GM12878 (cell line): ENCODE results near the gene RPL10. TPM values are rescaled to one million over a fixed set of nuclear protein-coding genes. Genes with fewer than 3 reads are reported as not detected.

Experiments used
- CBX3 ChIP-seq: fragments of 200-600 bp; sonication (generic); IDR thresholded peaks from 2 replicates; pipeline ENCODE4 v1.6.1; 2016; ENCODE audit warnings: low read depth, borderline replicate concordance
- CREM ChIP-seq: IDR thresholded peaks from 2 replicates; pipeline ENCODE4 v1.6.1; 2014; ENCODE audit warnings: antibody characterized with exemption, low read depth
- DPF2 ChIP-seq: fragments of 450-650 bp; IDR thresholded peaks from 2 replicates; pipeline ENCODE4 v1.6.1; 2017; ENCODE audit warnings: mild to moderate bottlenecking
- KAT2A ChIP-seq: conservative IDR thresholded peaks from 2 replicates; pipeline ENCODE4 v1.6.1; 2011; ENCODE audit warnings: low read depth, low read length; ENCODE audit not compliant: control insufficient read depth
- KLF5 ChIP-seq: fragments of 450-650 bp; IDR thresholded peaks from 2 replicates; pipeline ENCODE4 v1.6.1; 2014; ENCODE audit warnings: mild to moderate bottlenecking; ENCODE audit not compliant: partially characterized antibody
- MTA3 ChIP-seq: IDR thresholded peaks from 2 replicates; pipeline ENCODE4 v1.6.1; 2012; ENCODE audit warnings: low read length, inconsistent platforms, borderline replicate concordance
- NFIC ChIP-seq: IDR thresholded peaks from 2 replicates; pipeline ENCODE4 v1.6.1; 2012; ENCODE audit warnings: low read depth, mild to moderate bottlenecking, inconsistent platforms, low read length, moderate library complexity
- NFXL1 ChIP-seq: fragments of 450-650 bp; IDR thresholded peaks from 2 replicates; pipeline ENCODE4 v1.6.1; 2017; ENCODE audit warnings: antibody characterized with exemption, mild to moderate bottlenecking, borderline replicate concordance
- PAX5 ChIP-seq: IDR thresholded peaks from 2 replicates; pipeline ENCODE4 v1.6.1; 2011; ENCODE audit warnings: low read depth, low read length, borderline replicate concordance
- PAX8 ChIP-seq: fragments of 450-650 bp; IDR thresholded peaks from 2 replicates; pipeline ENCODE4 v1.6.1; 2017; ENCODE audit warnings: mild to moderate bottlenecking, moderate library complexity
- POLR2AphosphoS5 ChIP-seq: IDR thresholded peaks from 2 replicates; pipeline ENCODE4 v1.6.1; 2011; ENCODE audit warnings: mild to moderate bottlenecking, low read length, inconsistent platforms
- RB1 ChIP-seq: fragments of 450-650 bp; formaldehyde crosslinking; IDR thresholded peaks from 2 replicates; pipeline ENCODE4 v1.6.1; 2017; ENCODE audit warnings: mild to moderate bottlenecking, borderline replicate concordance
- RBBP5 ChIP-seq: fragments of 200-600 bp; sonication (generic); conservative IDR thresholded peaks from 2 replicates; pipeline ENCODE4 v1.6.1; 2016
- RFX5 ChIP-seq: IDR thresholded peaks from 2 replicates; pipeline ENCODE4 v1.6.1; 2011; ENCODE audit warnings: low read depth, low read length, improper control_type of control experiment
- SIN3A ChIP-seq: IDR thresholded peaks from 2 replicates; pipeline ENCODE4 v1.6.1; 2012; ENCODE audit warnings: low read depth, low read length, improper control_type of control experiment
- SIX5 ChIP-seq: IDR thresholded peaks from 2 replicates; pipeline ENCODE4 v1.6.1; 2011; ENCODE audit warnings: mild to moderate bottlenecking, low read depth, low read length, moderate library complexity; ENCODE audit not compliant: severe bottlenecking
- SMAD5 ChIP-seq: IDR thresholded peaks from 2 replicates; pipeline ENCODE4 v1.6.1; 2016; ENCODE audit warnings: antibody characterized with exemption, low read depth
- SPI1 ChIP-seq: IDR thresholded peaks from 2 replicates; pipeline ENCODE4 v1.6.1; 2011; ENCODE audit warnings: low read depth, mild to moderate bottlenecking, low read length, moderate library complexity, borderline replicate concordance; ENCODE audit not compliant: insufficient read depth
- STAT1 ChIP-seq: fragments of 450-650 bp; conservative IDR thresholded peaks from 2 replicates; pipeline ENCODE4 v1.6.1; 2014; ENCODE audit warnings: antibody characterized with exemption, mild to moderate bottlenecking
- STAT3 ChIP-seq: IDR thresholded peaks from 2 replicates; pipeline ENCODE4 v1.6.1; 2011; ENCODE audit warnings: low read depth, low read length, improper control_type of control experiment
- TARDBP ChIP-seq: IDR thresholded peaks from 2 replicates; pipeline ENCODE4 v1.6.1; 2016; ENCODE audit warnings: borderline replicate concordance
- TBL1XR1 ChIP-seq: IDR thresholded peaks from 2 replicates; pipeline ENCODE4 v1.6.1; 2012; ENCODE audit warnings: low read depth, low read length, improper control_type of control experiment
- TCF7 ChIP-seq: IDR thresholded peaks from 2 replicates; pipeline ENCODE4 v1.6.1; 2014; ENCODE audit warnings: antibody characterized with exemption, borderline replicate concordance
- ZNF217 ChIP-seq: fragments of 450-650 bp; IDR thresholded peaks from 2 replicates; pipeline ENCODE4 v1.6.1; 2017; ENCODE audit warnings: antibody characterized with exemption, mild to moderate bottlenecking
- ZNF384 ChIP-seq: IDR thresholded peaks from 2 replicates; pipeline ENCODE4 v1.6.1; 2012; ENCODE audit warnings: low read depth, mild to moderate bottlenecking, low read length, improper control_type of control experiment, borderline replicate concordance
- polyA plus RNA-seq, 11 experiments: library from polyadenylated mRNA; depleted of rRNA in 4 of 11; unstranded in 6 of 11; stranded (reverse) in 5 of 11; fragments of >200 nt; fragmentation: Nextera tagmentation in 4 of 11; fragmentation: Illumina TruSeq in 1 of 11; extraction: Ambion mirVana in 4 of 11; extraction: Trizol in 1 of 11; gene quantifications; 1 replicate in 1 of 11; 2 replicates in 10 of 11; pipeline versions ENCODE4 v1.2.1 to v1.2.3, GENCODE V29; 2011 to 2016; ENCODE audit warnings: inconsistent platforms in 2 of 11, missing spikeins in 2 of 11, low read depth in 1 of 11
- total RNA-seq, 4 experiments: library from RNA; depleted of rRNA in 3 of 4; stranded (reverse); fragments of >200 nt in 3 of 4; fragmentation: Illumina TruSeq in 1 of 4; extraction: Trizol in 1 of 4; gene quantifications; 2 replicates each; pipeline versions ENCODE4 v1.2.1 to v1.2.3, GENCODE V29; 2013 to 2021
- TF ChIP-seq, protein P1 (sequence below): fragments of 450-650 bp; IDR thresholded peaks from 2 replicates; pipeline ENCODE4 v1.6.1; 2017; ENCODE audit warnings: borderline replicate concordance
- TF ChIP-seq, protein P2 (sequence below): fragments of 450-650 bp; formaldehyde crosslinking; IDR thresholded peaks from 2 replicates; pipeline ENCODE4 v1.4.0; 2020; ENCODE audit warnings: mild to moderate bottlenecking, moderate library complexity
- TF ChIP-seq, protein P3 (sequence below): IDR thresholded peaks from 2 replicates; pipeline ENCODE4 v1.6.1; 2011; ENCODE audit warnings: low read depth, mild to moderate bottlenecking, low read length, moderate library complexity, borderline replicate concordance; ENCODE audit errors: extremely low read depth

RPL10 gene
- total and polyA plus RNA-seq, 10 of the 15 experiments (the other 5 are each of a cell fraction or from before 2014, with no cell fraction given): 1,938 to 7,222 (median 4,494) TPM

DNA sequence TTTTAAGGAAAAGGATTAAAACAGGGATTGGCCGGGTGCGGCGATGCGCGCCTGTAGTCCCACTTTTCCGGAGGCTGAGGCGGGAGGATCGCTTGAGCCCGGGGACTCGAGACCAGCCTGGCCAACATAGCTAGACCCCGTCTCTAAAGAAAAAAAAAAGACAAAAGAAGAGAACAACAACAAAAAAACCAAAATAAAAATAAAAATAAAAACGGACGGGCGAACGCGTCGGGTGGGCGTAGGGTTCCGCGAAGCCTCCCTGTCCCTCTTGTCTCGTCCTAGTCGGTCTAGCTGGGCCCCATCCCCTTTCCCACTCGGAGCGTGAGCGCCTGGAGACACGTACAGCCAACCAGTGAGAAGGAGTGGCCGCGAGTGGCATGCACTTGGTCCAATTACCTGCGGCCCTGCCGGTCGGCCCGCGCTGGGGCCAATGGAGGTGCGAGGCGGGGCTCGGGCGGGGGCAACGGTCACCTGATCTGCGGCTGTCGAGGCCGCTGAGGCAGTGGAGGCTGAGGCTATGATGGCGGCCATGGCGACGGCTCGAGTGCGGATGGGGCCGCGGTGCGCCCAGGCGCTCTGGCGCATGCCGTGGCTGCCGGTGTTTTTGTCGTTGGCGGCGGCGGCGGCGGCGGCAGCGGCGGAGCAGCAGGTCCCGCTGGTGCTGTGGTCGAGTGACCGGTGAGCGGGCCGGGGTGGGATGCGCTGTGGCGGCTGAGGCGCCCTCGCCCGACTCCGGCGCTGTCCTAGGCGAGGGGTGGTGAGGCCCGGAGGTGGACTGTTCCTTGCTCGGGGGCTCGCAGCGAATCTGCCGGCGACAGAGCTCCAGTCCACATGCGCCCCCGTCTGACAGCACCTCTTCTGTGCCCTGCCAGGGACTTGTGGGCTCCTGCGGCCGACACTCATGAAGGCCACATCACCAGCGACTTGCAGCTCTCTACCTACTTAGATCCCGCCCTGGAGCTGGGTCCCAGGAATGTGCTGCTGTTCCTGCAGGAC lies 30.3 kb downstream of the RPL10 start, which contains the start of gene ATP6AP1 (continued):
- TF ChIP-seq TARDBP (no peak), PAX5 (no peak), TBL1XR1 (no peak), ZNF217 (no peak), POLR2AphosphoS5 (peak; percentile 35; the same call in 1 of the 2 replicates), SMAD5 (no peak), RFX5 (peak; percentile 66; the same call in 1 of the 2 replicates), CREM (0 out of 2 replicates have a peak, but pooled peaks have one; percentile 40), RB1 (no peak), TCF7 (no peak), PAX8 (no peak), NFXL1 (no peak), MTA3 (no peak), SIX5 (no peak), RBBP5 (no peak), KLF5 (no peak), SIN3A (no peak; the same call in 1 of the 2 replicates), DPF2 (peak; percentile 98), ZNF384 (no peak), STAT1 (no peak), NFIC (no peak), SPI1 (no peak), CBX3 (no peak), KAT2A (no peak), STAT3 (no peak)
- TF ChIP-seq, protein P1, sequence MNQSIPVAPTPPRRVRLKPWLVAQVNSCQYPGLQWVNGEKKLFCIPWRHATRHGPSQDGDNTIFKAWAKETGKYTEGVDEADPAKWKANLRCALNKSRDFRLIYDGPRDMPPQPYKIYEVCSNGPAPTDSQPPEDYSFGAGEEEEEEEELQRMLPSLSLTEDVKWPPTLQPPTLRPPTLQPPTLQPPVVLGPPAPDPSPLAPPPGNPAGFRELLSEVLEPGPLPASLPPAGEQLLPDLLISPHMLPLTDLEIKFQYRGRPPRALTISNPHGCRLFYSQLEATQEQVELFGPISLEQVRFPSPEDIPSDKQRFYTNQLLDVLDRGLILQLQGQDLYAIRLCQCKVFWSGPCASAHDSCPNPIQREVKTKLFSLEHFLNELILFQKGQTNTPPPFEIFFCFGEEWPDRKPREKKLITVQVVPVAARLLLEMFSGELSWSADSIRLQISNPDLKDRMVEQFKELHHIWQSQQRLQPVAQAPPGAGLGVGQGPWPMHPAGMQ: no peak
- TF ChIP-seq, protein P2, sequence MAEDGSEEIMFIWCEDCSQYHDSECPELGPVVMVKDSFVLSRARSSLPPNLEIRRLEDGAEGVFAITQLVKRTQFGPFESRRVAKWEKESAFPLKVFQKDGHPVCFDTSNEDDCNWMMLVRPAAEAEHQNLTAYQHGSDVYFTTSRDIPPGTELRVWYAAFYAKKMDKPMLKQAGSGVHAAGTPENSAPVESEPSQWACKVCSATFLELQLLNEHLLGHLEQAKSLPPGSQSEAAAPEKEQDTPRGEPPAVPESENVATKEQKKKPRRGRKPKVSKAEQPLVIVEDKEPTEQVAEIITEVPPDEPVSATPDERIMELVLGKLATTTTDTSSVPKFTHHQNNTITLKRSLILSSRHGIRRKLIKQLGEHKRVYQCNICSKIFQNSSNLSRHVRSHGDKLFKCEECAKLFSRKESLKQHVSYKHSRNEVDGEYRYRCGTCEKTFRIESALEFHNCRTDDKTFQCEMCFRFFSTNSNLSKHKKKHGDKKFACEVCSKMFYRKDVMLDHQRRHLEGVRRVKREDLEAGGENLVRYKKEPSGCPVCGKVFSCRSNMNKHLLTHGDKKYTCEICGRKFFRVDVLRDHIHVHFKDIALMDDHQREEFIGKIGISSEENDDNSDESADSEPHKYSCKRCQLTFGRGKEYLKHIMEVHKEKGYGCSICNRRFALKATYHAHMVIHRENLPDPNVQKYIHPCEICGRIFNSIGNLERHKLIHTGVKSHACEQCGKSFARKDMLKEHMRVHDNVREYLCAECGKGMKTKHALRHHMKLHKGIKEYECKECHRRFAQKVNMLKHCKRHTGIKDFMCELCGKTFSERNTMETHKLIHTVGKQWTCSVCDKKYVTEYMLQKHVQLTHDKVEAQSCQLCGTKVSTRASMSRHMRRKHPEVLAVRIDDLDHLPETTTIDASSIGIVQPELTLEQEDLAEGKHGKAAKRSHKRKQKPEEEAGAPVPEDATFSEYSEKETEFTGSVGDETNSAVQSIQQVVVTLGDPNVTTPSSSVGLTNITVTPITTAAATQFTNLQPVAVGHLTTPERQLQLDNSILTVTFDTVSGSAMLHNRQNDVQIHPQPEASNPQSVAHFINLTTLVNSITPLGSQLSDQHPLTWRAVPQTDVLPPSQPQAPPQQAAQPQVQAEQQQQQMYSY (CRISPR knock-in tag): no peak
- TF ChIP-seq, protein P3, sequence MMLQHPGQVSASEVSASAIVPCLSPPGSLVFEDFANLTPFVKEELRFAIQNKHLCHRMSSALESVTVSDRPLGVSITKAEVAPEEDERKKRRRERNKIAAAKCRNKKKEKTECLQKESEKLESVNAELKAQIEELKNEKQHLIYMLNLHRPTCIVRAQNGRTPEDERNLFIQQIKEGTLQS: no peak
